K562 (cell line): ENCODE results near the gene SLC35A2. TPM values are rescaled to one million over a fixed set of nuclear protein-coding genes. Genes with fewer than 3 reads are reported as not detected.
A peak's percentile ranks its signal among the peaks of the same experiment; 100 is the strongest.

ENCODE experiments used
- CTBP1 ChIP-seq: fragments of 450-650 bp; IDR thresholded peaks from 2 replicates; pipeline ENCODE4 v1.6.1; 2016; ENCODE audit warnings: borderline replicate concordance
- ERF ChIP-seq: fragments of 450-650 bp; formaldehyde crosslinking; IDR thresholded peaks from 2 replicates; pipeline ENCODE4 v1.4.0; 2020; ENCODE audit warnings: mild to moderate bottlenecking, mixed read lengths
- JUND ChIP-seq, 2 experiments: IDR thresholded peaks; 2 replicates in 1 of 2; 3 replicates in 1 of 2; pipeline ENCODE4 v1.6.1; 2011; ENCODE audit warnings: borderline replicate concordance in 2 of 2, low read depth in 2 of 2, low read length in 2 of 2, improper control_type of control experiment in 1 of 2, missing biosample characterization in 1 of 2, missing genetic modification characterization in 1 of 2, missing genetic modification reagents in 1 of 2
- NR2C1 ChIP-seq, 2 experiments: fragments of 450-650 bp; IDR thresholded peaks; 2 replicates each; pipeline ENCODE4 v1.6.1; 2017; ENCODE audit warnings: mild to moderate bottlenecking in 2 of 2, antibody characterized with exemption in 1 of 2, inconsistent platforms in 1 of 2, missing compliant biosample characterization in 1 of 2, missing genetic modification characterization in 1 of 2
- NRF1 ChIP-seq, 2 experiments: fragments of 450-650 bp; IDR thresholded peaks in 1 of 2; conservative IDR thresholded peaks in 1 of 2; 2 replicates each; pipeline ENCODE4 v1.6.1; 2014; ENCODE audit warnings: mild to moderate bottlenecking in 2 of 2
- PURB ChIP-seq: sonication (generic); formaldehyde crosslinking; IDR thresholded peaks from 2 replicates; pipeline ENCODE4 v1.9.0; 2021; ENCODE audit warnings: low read depth, mild to moderate bottlenecking, missing genetic modification reagents
- SAFB2 ChIP-seq: fragments of 200-400 bp; formaldehyde crosslinking; IDR thresholded peaks from 2 replicates; pipeline ENCODE4 v1.6.1; 2018; ENCODE audit warnings: borderline replicate concordance, low read length, low read depth, moderate library complexity; ENCODE audit not compliant: severe bottlenecking
- SRSF3 ChIP-seq: fragments of 200-400 bp; formaldehyde crosslinking; IDR thresholded peaks from 2 replicates; pipeline ENCODE4 v1.6.1; 2016; ENCODE audit warnings: mild to moderate bottlenecking, low read length, moderate library complexity; ENCODE audit not compliant: insufficient read depth
- TOE1 ChIP-seq, 2 experiments: fragments of 450-650 bp in 1 of 2; sonication (generic) in 1 of 2; formaldehyde crosslinking in 1 of 2; IDR thresholded peaks; 2 replicates each; pipeline versions ENCODE4 v1.7.1 to v1.8.0; 2016 to 2022; ENCODE audit warnings: borderline replicate concordance in 2 of 2, mild to moderate bottlenecking in 2 of 2, antibody characterized with exemption in 1 of 2, inconsistent platforms in 1 of 2, low read depth in 1 of 2, missing genetic modification reagents in 1 of 2, moderate library complexity in 1 of 2
- ZBTB7A ChIP-seq: IDR thresholded peaks from 2 replicates; pipeline ENCODE4 v1.6.1; 2011; ENCODE audit warnings: low read depth, mild to moderate bottlenecking, low read length, moderate library complexity, borderline replicate concordance; ENCODE audit not compliant: control insufficient read depth
- ZNF143 ChIP-seq: sonication (generic); formaldehyde crosslinking; IDR thresholded peaks from 2 replicates; pipeline ENCODE4 v1.9.0; 2022; ENCODE audit warnings: mild to moderate bottlenecking, missing genetic modification reagents
- ZNF239 ChIP-seq: fragments of 250-450 bp; sonication (Bioruptor Pico); IDR thresholded peaks from 2 replicates; pipeline ENCODE4 v1.4.0; 2020; ENCODE audit warnings: mild to moderate bottlenecking
- ZNF24 ChIP-seq: fragments of 450-650 bp; IDR thresholded peaks from 2 replicates; pipeline ENCODE4 v1.6.1; 2016
- ZNF561 ChIP-seq: fragments of 450-650 bp; formaldehyde crosslinking; conservative IDR thresholded peaks from 2 replicates; pipeline ENCODE4 v1.4.0; 2020; ENCODE audit warnings: mild to moderate bottlenecking, moderate library complexity
- polyA plus RNA-seq, 8 experiments: library from polyadenylated mRNA; depleted of rRNA in 4 of 8; stranded (reverse) in 5 of 8; unstranded in 3 of 8; fragments of >200 nt; fragmentation: Nextera tagmentation in 2 of 8; fragmentation: Illumina TruSeq in 1 of 8; extraction: Ambion mirVana in 2 of 8; extraction: Trizol in 1 of 8; gene quantifications; 2 replicates each; pipeline versions ENCODE4 v1.2.1 to v1.2.3, GENCODE V29; 2011 to 2014; ENCODE audit warnings: inconsistent platforms in 1 of 8, missing spikeins in 1 of 8
- total RNA-seq, 7 experiments: library from RNA; depleted of rRNA in 6 of 7; stranded (reverse); fragments of >200 nt in 6 of 7; fragmentation: Illumina TruSeq in 2 of 7; extraction: Trizol in 2 of 7; gene quantifications; 2 replicates each; pipeline versions ENCODE4 v1.2.1 to v1.2.3, GENCODE V29; 2011 to 2021; ENCODE audit warnings: low replicate concordance in 1 of 7
- TF ChIP-seq, protein P1 (sequence below): sonication (generic); formaldehyde crosslinking; IDR thresholded peaks from 2 replicates; pipeline ENCODE4 v1.8.1; 2023; ENCODE audit warnings: mild to moderate bottlenecking, missing genetic modification reagents
- TF ChIP-seq, protein P2 (sequence below): sonication (generic); formaldehyde crosslinking; IDR thresholded peaks from 2 replicates; pipeline ENCODE4 v1.8.0; 2022; ENCODE audit warnings: missing genetic modification reagents, mild to moderate bottlenecking, moderate library complexity, borderline replicate concordance
- TF ChIP-seq, protein P3 (sequence below): fragments of 250-450 bp; sonication (Bioruptor Pico); IDR thresholded peaks from 2 replicates; pipeline ENCODE4 v1.9.0; 2021; ENCODE audit warnings: mild to moderate bottlenecking, inconsistent platforms
- TF ChIP-seq, protein P4 (sequence below): fragments of 450-650 bp; IDR thresholded peaks from 2 replicates; pipeline ENCODE4 v1.6.1; 2014; ENCODE audit warnings: low read depth, mild to moderate bottlenecking, moderate library complexity, borderline replicate concordance

The SLC35A2 gene
- total and polyA plus RNA-seq, 9 of the 15 experiments (the other 6 are each of a cell fraction or from before 2014, with no cell fraction given): 3.3 to 38.9 (median 20.0) TPM

DNA sequence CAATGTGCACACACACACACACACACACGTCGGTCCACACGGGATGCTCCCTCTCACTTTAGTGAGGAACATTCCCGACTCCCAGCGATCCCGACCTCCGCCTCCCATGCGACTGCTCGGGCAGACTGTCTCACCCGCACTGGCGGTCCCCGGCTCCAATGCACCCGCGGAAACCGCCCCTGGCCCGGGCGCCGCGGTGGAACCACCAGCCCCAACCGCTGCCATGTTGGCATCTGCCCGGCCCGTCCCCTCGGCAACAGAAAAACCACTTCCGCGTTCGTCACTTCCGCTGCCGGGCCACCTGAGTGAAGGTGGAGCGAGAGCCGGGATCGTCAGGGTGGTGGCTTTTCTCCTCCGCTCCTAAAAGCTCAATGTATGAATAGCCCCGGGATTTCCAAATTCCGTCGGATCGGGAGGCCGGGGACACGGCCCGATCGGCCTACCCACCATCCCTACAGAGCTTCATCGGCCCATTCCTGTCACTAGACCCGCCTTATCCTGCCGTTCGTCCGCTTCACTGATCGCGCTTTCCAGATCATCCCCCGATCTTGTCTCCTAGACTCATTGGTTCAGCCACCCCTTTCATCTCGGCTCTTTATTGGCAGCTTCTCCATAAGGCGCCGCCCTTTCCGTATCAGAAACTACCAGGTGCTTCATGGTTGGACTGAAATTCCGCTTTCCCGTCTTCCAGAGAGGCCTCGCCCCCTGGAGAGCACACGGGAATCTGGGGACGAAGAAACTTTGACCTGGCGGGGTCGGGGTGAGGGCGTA, at the start of gene SLC35A2 (continued):
- TF ChIP-seq JUND (IDR thresholded peaks at IDR 0.05; ENCODE audit: borderline replicate concordance, low read depth, low read length) (no peak), JUND (tag; IDR thresholded peaks at IDR 0.05; ENCODE audit: borderline replicate concordance, low read depth, low read length) (no peak), ERF (peak; percentile 83), SAFB2 (no peak), NRF1 (conservative IDR thresholded peaks at IDR 0.05 in 1 of 2, IDR thresholded peaks at IDR 0.05 in 1 of 2) (0 out of 4 replicates have a peak, but pooled peaks of 1 of the 2 experiments have one; percentile 8), PURB (no peak), SRSF3 (no peak), ZBTB7A (no peak), ZNF239 (CRISPR knock-in tag) (no peak), ZNF143 (CRISPR knock-in tag) (no peak), NR2C1 (IDR thresholded peaks at IDR 0.05) (no peak), NR2C1 (tag; IDR thresholded peaks at IDR 0.05) (peak; percentile 81), TOE1 (IDR thresholded peaks at IDR 0.05; ENCODE audit: borderline replicate concordance) (0 out of 2 replicates have a peak, but pooled peaks have one; percentile 29), TOE1 (CRISPR knock-in tag; IDR thresholded peaks at IDR 0.05; ENCODE audit: borderline replicate concordance, low read depth) (no peak), ZNF561 (CRISPR knock-in tag) (0 out of 2 replicates have a peak, but pooled peaks have one; percentile 5), ZNF24 (no peak), CTBP1 (peak; percentile 72)
- TF ChIP-seq, protein P1, sequence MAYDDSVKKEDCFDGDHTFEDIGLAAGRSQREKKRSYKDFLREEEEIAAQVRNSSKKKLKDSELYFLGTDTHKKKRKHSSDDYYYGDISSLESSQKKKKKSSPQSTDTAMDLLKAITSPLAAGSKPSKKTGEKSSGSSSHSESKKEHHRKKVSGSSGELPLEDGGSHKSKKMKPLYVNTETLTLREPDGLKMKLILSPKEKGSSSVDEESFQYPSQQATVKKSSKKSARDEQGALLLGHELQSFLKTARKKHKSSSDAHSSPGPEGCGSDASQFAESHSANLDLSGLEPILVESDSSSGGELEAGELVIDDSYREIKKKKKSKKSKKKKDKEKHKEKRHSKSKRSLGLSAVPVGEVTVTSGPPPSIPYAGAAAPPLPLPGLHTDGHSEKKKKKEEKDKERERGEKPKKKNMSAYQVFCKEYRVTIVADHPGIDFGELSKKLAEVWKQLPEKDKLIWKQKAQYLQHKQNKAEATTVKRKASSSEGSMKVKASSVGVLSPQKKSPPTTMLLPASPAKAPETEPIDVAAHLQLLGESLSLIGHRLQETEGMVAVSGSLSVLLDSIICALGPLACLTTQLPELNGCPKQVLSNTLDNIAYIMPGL: no peak
- TF ChIP-seq, protein P2, sequence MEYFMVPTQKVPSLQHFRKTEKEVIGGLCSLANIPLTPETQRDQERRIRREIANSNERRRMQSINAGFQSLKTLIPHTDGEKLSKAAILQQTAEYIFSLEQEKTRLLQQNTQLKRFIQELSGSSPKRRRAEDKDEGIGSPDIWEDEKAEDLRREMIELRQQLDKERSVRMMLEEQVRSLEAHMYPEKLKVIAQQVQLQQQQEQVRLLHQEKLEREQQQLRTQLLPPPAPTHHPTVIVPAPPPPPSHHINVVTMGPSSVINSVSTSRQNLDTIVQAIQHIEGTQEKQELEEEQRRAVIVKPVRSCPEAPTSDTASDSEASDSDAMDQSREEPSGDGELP: peak; percentile 88
- TF ChIP-seq, protein P3, sequence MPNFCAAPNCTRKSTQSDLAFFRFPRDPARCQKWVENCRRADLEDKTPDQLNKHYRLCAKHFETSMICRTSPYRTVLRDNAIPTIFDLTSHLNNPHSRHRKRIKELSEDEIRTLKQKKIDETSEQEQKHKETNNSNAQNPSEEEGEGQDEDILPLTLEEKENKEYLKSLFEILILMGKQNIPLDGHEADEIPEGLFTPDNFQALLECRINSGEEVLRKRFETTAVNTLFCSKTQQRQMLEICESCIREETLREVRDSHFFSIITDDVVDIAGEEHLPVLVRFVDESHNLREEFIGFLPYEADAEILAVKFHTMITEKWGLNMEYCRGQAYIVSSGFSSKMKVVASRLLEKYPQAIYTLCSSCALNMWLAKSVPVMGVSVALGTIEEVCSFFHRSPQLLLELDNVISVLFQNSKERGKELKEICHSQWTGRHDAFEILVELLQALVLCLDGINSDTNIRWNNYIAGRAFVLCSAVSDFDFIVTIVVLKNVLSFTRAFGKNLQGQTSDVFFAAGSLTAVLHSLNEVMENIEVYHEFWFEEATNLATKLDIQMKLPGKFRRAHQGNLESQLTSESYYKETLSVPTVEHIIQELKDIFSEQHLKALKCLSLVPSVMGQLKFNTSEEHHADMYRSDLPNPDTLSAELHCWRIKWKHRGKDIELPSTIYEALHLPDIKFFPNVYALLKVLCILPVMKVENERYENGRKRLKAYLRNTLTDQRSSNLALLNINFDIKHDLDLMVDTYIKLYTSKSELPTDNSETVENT: 0 out of 2 replicates have a peak, but pooled peaks have one; percentile 19
- TF ChIP-seq, protein P4, sequence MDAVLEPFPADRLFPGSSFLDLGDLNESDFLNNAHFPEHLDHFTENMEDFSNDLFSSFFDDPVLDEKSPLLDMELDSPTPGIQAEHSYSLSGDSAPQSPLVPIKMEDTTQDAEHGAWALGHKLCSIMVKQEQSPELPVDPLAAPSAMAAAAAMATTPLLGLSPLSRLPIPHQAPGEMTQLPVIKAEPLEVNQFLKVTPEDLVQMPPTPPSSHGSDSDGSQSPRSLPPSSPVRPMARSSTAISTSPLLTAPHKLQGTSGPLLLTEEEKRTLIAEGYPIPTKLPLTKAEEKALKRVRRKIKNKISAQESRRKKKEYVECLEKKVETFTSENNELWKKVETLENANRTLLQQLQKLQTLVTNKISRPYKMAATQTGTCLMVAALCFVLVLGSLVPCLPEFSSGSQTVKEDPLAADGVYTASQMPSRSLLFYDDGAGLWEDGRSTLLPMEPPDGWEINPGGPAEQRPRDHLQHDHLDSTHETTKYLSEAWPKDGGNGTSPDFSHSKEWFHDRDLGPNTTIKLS: peak; percentile 93
